Measurements from ENCODE around the gene GABRB2.
"Not testable (repeated sequence)": the region's sequence is repeated elsewhere in the genome, so short reads cannot be mapped to it uniquely, and the experiment has no call there.

GABRB2 gene

DNA sequence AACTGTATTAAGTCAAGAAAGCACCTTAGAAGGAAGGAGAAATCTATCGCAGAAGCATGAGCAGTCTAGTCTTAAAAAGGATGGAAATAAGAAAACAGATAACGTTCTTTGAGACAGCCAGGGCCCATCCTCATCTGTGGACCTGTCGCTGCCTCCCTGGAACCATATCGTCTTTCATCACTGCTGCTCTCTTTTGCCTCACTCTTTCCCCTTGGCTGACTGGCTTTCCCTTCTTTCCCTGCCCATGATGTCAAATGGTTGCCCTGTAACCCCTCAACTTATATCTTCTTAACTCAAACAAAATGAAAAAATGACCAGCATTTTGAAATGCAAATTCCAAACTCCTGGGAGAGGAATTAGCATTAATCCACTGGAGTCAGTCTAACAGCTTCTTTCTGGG, 299.8 kb downstream of the GABRB2 start:
- peaks cover 2% of the 10 kb centered on the region; the same call in 1 of the 2 replicates for H3K9me3 ChIP-seq (ENCODE audit: control insufficient read depth, insufficient read depth, low read length)
- no peaks in the 10 kb centered on the region for H3K36me3 ChIP-seq (ENCODE audit: insufficient read depth, low read length)
- H3K9ac ChIP-seq (ENCODE audit: low read depth, low read length) = no peak overlapping the region
- peaks cover 5% of the 10 kb centered on the region; the same call in 1 of the 2 replicates for H3K4me1 ChIP-seq (ENCODE audit: insufficient read depth, low read length)

DNA sequence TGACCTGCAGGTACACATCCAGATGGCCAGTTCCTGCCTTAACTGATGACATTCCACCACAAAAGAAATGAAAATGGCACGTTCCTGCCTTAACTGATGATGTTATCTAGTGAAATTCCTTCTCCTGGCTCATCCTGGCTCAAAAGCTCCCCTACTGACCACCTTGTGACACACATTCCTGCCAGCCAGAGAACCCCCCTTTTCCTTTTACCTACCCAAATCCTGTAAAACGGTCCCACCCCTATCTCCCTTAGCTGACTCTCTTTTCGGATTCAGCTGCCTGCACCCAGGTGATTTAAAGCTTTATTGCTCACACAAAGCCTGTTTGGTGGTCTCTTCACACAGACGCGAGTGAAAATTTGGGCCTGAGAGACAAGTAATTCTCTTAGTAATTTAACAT, 300.7 kb downstream of the GABRB2 start:
- H3K9me3 ChIP-seq (ENCODE audit: control insufficient read depth, insufficient read depth, low read length); H3K36me3 ChIP-seq (ENCODE audit: insufficient read depth, low read length); H3K9ac ChIP-seq (ENCODE audit: low read depth, low read length); H3K4me1 ChIP-seq (ENCODE audit: insufficient read depth, low read length): not testable (repeated sequence)
